Measurements from ENCODE around the gene SH3GL1. TPM values are rescaled to one million over a fixed set of nuclear protein-coding genes. Genes with fewer than 3 reads are reported as not detected.

Gene SH3GL1
- total and polyA plus RNA-seq, 3 experiments from 2014 or later: 24.7 to 41.2 (median 39.8) TPM

GRCh38 chr19:4445963-4446703, 45.8 kb upstream of the SH3GL1 start:
- Mint-ChIP-seq H3K36me3 (peaks cover 0 to 53% (median 5%) of the 10 kb centered on the region in 3 donors), H3K27me3 (no peaks in the 10 kb centered on the region), H3K27ac (no peak overlapping the region), H3K9me3 (no peaks in the 10 kb centered on the region), H3K4me3 (no peak overlapping the region), H3K4me1 (peaks cover 0 to 5% (median 4%) of the 10 kb centered on the region in 3 donors)
- DNase-seq: no peak
- peaks cover 3% of the 10 kb centered on the region for H3K36me3 ChIP-seq (ENCODE audit: insufficient read depth, low read length)
- no peaks in the 10 kb centered on the region for H3K4me1 ChIP-seq (ENCODE audit: insufficient read depth, low read length)
- H3K27ac ChIP-seq (ENCODE audit: low read depth, low read length): no peak overlapping the region
- H3K4me3 ChIP-seq (ENCODE audit: low read length): no peak overlapping the region
- H3K27me3 ChIP-seq (ENCODE audit: insufficient read depth, low read length, poor library complexity, severe bottlenecking): no peaks in the 10 kb centered on the region
- no peaks in the 10 kb centered on the region for H3K9me3 ChIP-seq (ENCODE audit: low read length)
- ChIA-PET POLR2A (interaction anchor here (0.5 kb wide), 1 partner anchor 27 kb away, joined by 7 read pairs; no protein-coding TSS in a partner anchor), CTCF (no interaction called here)

- no peak for DNase-seq
- H3K4me3 Mint-ChIP-seq: no peak overlapping the region
- Histone ChIP-seq H3K36me3 (ENCODE audit: insufficient read depth, low read length) (no peaks in the 10 kb centered on the region), H3K27ac (ENCODE audit: low read depth, low read length) (no peak overlapping the region), H3K27me3 (ENCODE audit: insufficient read depth, low read length, poor library complexity, severe bottlenecking) (no peaks in the 10 kb centered on the region), H3K4me1 (ENCODE audit: insufficient read depth, low read length) (no peaks in the 10 kb centered on the region), H3K9me3 (ENCODE audit: low read length) (no peaks in the 10 kb centered on the region), H3K4me3 (ENCODE audit: low read length) (no peak overlapping the region)
- peaks cover 0 to 5% (median 0%) of the 10 kb centered on the region in 3 donors for H3K4me1 Mint-ChIP-seq
- H3K9me3 Mint-ChIP-seq: no peaks in the 10 kb centered on the region
- peak overlapping the region in 1 of 8 donors; percentile 27 for H3K27ac Mint-ChIP-seq
- no peaks in the 10 kb centered on the region for H3K27me3 Mint-ChIP-seq
- CTCF ChIA-PET: no interaction called here
- peaks cover 0 to 44% (median 3%) of the 10 kb centered on the region in 3 donors for H3K36me3 Mint-ChIP-seq
- POLR2A ChIA-PET: interaction anchor here (0.5 kb wide), 1 partner anchor 26 kb away, joined by 7 read pairs; no protein-coding TSS in a partner anchor
Observed at GRCh38 chr19:4444765-4445741, 44.7 kb upstream of the SH3GL1 start.

GRCh38 chr19:4443966-4444764, 43.8 kb upstream of the SH3GL1 start:
- no peaks in the 10 kb centered on the region for H3K27me3 ChIP-seq (ENCODE audit: insufficient read depth, low read length, poor library complexity, severe bottlenecking)
- peak overlapping the region in 1 of 8 donors; percentile 27 for H3K27ac Mint-ChIP-seq
- no peaks in the 10 kb centered on the region for H3K9me3 ChIP-seq (ENCODE audit: low read length)
- no peaks in the 10 kb centered on the region for H3K27me3 Mint-ChIP-seq
- ChIA-PET CTCF (no interaction called here), POLR2A (no interaction called here)
- no peaks in the 10 kb centered on the region for H3K36me3 ChIP-seq (ENCODE audit: insufficient read depth, low read length)
- H3K9me3 Mint-ChIP-seq: no peaks in the 10 kb centered on the region
- peaks cover 0 to 40% (median 0%) of the 10 kb centered on the region in 3 donors for H3K36me3 Mint-ChIP-seq
- no peak overlapping the region for H3K4me3 ChIP-seq (ENCODE audit: low read length)
- no peak for DNase-seq
- H3K4me1 ChIP-seq (ENCODE audit: insufficient read depth, low read length): no peaks in the 10 kb centered on the region
- H3K27ac ChIP-seq (ENCODE audit: low read depth, low read length): no peak overlapping the region
- no peak overlapping the region for H3K4me3 Mint-ChIP-seq
- peaks cover 0 to 5% (median 0%) of the 10 kb centered on the region in 3 donors for H3K4me1 Mint-ChIP-seq

- no peak for DNase-seq
- no peaks in the 10 kb centered on the region for H3K9me3 Mint-ChIP-seq
- no peak overlapping the region for H3K4me3 Mint-ChIP-seq
- H3K36me3 Mint-ChIP-seq: peaks cover 0 to 31% (median 0%) of the 10 kb centered on the region in 3 donors
- H3K4me3 ChIP-seq (ENCODE audit: low read length): no peak overlapping the region
- no peaks in the 10 kb centered on the region for H3K27me3 Mint-ChIP-seq
- no peaks in the 10 kb centered on the region for H3K4me1 ChIP-seq (ENCODE audit: insufficient read depth, low read length)
- H3K36me3 ChIP-seq (ENCODE audit: insufficient read depth, low read length): no peaks in the 10 kb centered on the region
- CTCF ChIA-PET: no interaction called here
- H3K4me1 Mint-ChIP-seq: peaks cover 0 to 5% (median 0%) of the 10 kb centered on the region in 3 donors
- no peak overlapping the region for H3K27ac ChIP-seq (ENCODE audit: low read depth, low read length)
- no peaks in the 10 kb centered on the region for H3K27me3 ChIP-seq (ENCODE audit: insufficient read depth, low read length, poor library complexity, severe bottlenecking)
- no peaks in the 10 kb centered on the region for H3K9me3 ChIP-seq (ENCODE audit: low read length)
- peak overlapping the region in 1 of 8 donors; percentile 29 for H3K27ac Mint-ChIP-seq
- POLR2A ChIA-PET: no interaction called here
Observed at GRCh38 chr19:4443188-4443587, 42.8 kb upstream of the SH3GL1 start.

GRCh38 chr19:4442819-4443146, 42.4 kb upstream of the SH3GL1 start:
- H3K27ac ChIP-seq (ENCODE audit: low read depth, low read length): no peak overlapping the region
- ChIA-PET POLR2A (no interaction called here), CTCF (no interaction called here)

GRCh38 chr19:4441994-4442818, 41.9 kb upstream of the SH3GL1 start:
- POLR2A ChIA-PET: no interaction called here

More at GRCh38 chr19:4442819-4443146, 42.4 kb upstream of the SH3GL1 start:
- peak overlapping the region in 1 of 8 donors; percentile 29 for H3K27ac Mint-ChIP-seq
- no peak overlapping the region for H3K4me3 Mint-ChIP-seq
- Histone ChIP-seq H3K9me3 (ENCODE audit: low read length) (no peaks in the 10 kb centered on the region), H3K36me3 (ENCODE audit: insufficient read depth, low read length) (no peaks in the 10 kb centered on the region), H3K4me1 (ENCODE audit: insufficient read depth, low read length) (no peaks in the 10 kb centered on the region), H3K27me3 (ENCODE audit: insufficient read depth, low read length, poor library complexity, severe bottlenecking) (no peaks in the 10 kb centered on the region), H3K4me3 (ENCODE audit: low read length) (no peak overlapping the region)
- H3K9me3 Mint-ChIP-seq: no peaks in the 10 kb centered on the region
- H3K4me1 Mint-ChIP-seq: peaks cover 0 to 5% (median 0%) of the 10 kb centered on the region in 3 donors
- no peak for DNase-seq
- peaks cover 0 to 29% (median 2%) of the 10 kb centered on the region in 3 donors for H3K36me3 Mint-ChIP-seq
- no peaks in the 10 kb centered on the region for H3K27me3 Mint-ChIP-seq

GRCh38 chr19:4439243-4439642, 38.9 kb upstream of the SH3GL1 start:
- no peaks in the 10 kb centered on the region for H3K27me3 Mint-ChIP-seq
- H3K27ac Mint-ChIP-seq: peak overlapping the region in 1 of 8 donors; percentile 68
- Histone ChIP-seq H3K9me3 (ENCODE audit: low read length) (no peaks in the 10 kb centered on the region), H3K4me3 (ENCODE audit: low read length) (no peak overlapping the region), H3K36me3 (ENCODE audit: insufficient read depth, low read length) (no peaks in the 10 kb centered on the region), H3K27me3 (ENCODE audit: insufficient read depth, low read length, poor library complexity, severe bottlenecking) (no peaks in the 10 kb centered on the region), H3K27ac (ENCODE audit: low read depth, low read length) (no peak overlapping the region), H3K4me1 (ENCODE audit: insufficient read depth, low read length) (no peaks in the 10 kb centered on the region)
- H3K9me3 Mint-ChIP-seq: no peaks in the 10 kb centered on the region
- DNase-seq: no peak
- POLR2A ChIA-PET: no interaction called here
- no peak overlapping the region for H3K4me3 Mint-ChIP-seq
- H3K4me1 Mint-ChIP-seq: peaks cover 0 to 5% (median 0%) of the 10 kb centered on the region in 3 donors
- H3K36me3 Mint-ChIP-seq: peaks cover 0 to 18% (median 6%) of the 10 kb centered on the region in 3 donors
- CTCF ChIA-PET: no interaction called here

More at GRCh38 chr19:4441994-4442818, 41.9 kb upstream of the SH3GL1 start:
- H3K9me3 Mint-ChIP-seq: no peaks in the 10 kb centered on the region
- Histone ChIP-seq H3K27ac (ENCODE audit: low read depth, low read length) (no peak overlapping the region), H3K4me1 (ENCODE audit: insufficient read depth, low read length) (no peaks in the 10 kb centered on the region), H3K36me3 (ENCODE audit: insufficient read depth, low read length) (no peaks in the 10 kb centered on the region), H3K27me3 (ENCODE audit: insufficient read depth, low read length, poor library complexity, severe bottlenecking) (no peaks in the 10 kb centered on the region), H3K4me3 (ENCODE audit: low read length) (no peak overlapping the region), H3K9me3 (ENCODE audit: low read length) (no peaks in the 10 kb centered on the region)
- H3K36me3 Mint-ChIP-seq: peaks cover 0 to 25% (median 2%) of the 10 kb centered on the region in 3 donors
- no peaks in the 10 kb centered on the region for H3K27me3 Mint-ChIP-seq
- peak overlapping the region in 2 of 7 donors; percentile 59 to 87 for H3K4me3 Mint-ChIP-seq
- peaks cover 0 to 5% (median 0%) of the 10 kb centered on the region in 3 donors for H3K4me1 Mint-ChIP-seq
- H3K27ac Mint-ChIP-seq: peak overlapping the region in 6 of 8 donors; percentile 20 to 89 (median 56)
- no peak for DNase-seq
- CTCF ChIA-PET: no interaction called here

Measured in CD8-positive, alpha-beta memory T cell (primary cell).